GM12872 (cell line): Measurements from ENCODE around the gene TMEM135.

Source experiments
- CTCF ChIP-seq: IDR thresholded peaks from 3 replicates; pipeline ENCODE4 v1.5.1; 2011; ENCODE audit warnings: low read depth, mild to moderate bottlenecking, low read length, moderate library complexity; ENCODE audit not compliant: insufficient read depth

Gene TMEM135

GRCh38 chr11:87215236-87215635 is 177.5 kb downstream of the TMEM135 start:
- TF ChIP-seq CTCF, result no peak

GRCh38 chr11:87219266-87219665 is 181.5 kb downstream of the TMEM135 start:
- no peak for TF ChIP-seq CTCF

DNA sequence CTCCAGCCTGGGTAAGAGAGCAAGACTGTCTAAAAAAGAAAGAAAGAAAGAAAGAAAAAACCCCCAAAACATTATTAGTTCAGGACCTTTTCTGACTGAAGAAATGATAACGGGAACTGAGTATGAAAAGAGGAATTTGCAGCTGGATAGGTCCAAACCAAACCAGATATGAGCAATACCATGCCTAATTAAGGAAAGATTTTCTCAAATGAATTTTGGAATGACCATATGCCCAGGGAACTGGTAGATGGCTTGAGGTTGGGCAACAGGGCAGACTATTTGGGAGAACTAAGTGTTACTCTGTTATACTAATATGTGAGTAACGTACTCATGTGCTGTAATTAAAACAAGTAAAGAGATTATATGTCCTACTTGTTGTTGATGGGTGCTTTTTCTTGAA is 186.1 kb downstream of the TMEM135 start:
- TF ChIP-seq CTCF, result no peak

- no peak for TF ChIP-seq CTCF
Observed at GRCh38 chr11:87224486-87224885, 186.8 kb downstream of the TMEM135 start.

GRCh38 chr11:87228820-87229219 is 191.1 kb downstream of the TMEM135 start:
- no peak for TF ChIP-seq CTCF

GRCh38 chr11:87230995-87231394 is 193.3 kb downstream of the TMEM135 start:
- TF ChIP-seq CTCF, result no peak

GRCh38 chr11:87232320-87232719 is 194.6 kb downstream of the TMEM135 start:
- TF ChIP-seq CTCF, result no peak

DNA sequence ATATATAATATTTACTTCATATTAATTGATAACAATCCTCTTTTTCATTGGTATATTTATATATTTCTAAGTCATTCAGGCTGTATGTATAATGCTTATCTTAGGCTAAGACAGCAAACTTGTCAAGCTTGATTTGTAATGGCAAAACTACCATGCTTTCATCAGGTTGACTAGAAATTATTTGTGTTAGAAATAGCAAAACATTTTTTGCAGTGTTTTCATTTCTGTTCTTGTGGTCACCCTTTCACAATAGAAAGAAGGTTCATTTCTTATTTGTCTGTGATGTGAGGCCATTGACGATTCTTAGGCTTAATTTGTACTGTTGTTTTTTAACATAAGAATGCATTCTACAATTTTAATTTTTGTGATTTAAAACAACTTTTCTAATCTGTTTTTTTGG is 197.6 kb downstream of the TMEM135 start:
- no peak for TF ChIP-seq CTCF
